Upper lobe of left lung (tissue), 4 donors: ENCODE results near the gene MTERF1.

Source experiments
- POLR2AphosphoS5 ChIP-seq, 2 donors: sonication (generic); formaldehyde crosslinking; IDR thresholded peaks; one replicate each; pipeline ENCODE4 v1.5.1; 2017; ENCODE audit warnings: antibody characterized with exemption in 2 of 2
- TF ChIP-seq, protein P1 (sequence below), 6 experiments: fragments of 450-650 bp in 4 of 6; fragments of 200-600 bp in 2 of 6; sonication (generic) in 2 of 6; IDR thresholded peaks; one replicate each; pipeline ENCODE4 v1.5.1; 2016 to 2019; ENCODE audit warnings: antibody characterized with exemption in 6 of 6

GRCh38 chr7:91898240-91898992 lies 17.9 kb upstream of the MTERF1 start:
- TF ChIP-seq, protein P1, sequence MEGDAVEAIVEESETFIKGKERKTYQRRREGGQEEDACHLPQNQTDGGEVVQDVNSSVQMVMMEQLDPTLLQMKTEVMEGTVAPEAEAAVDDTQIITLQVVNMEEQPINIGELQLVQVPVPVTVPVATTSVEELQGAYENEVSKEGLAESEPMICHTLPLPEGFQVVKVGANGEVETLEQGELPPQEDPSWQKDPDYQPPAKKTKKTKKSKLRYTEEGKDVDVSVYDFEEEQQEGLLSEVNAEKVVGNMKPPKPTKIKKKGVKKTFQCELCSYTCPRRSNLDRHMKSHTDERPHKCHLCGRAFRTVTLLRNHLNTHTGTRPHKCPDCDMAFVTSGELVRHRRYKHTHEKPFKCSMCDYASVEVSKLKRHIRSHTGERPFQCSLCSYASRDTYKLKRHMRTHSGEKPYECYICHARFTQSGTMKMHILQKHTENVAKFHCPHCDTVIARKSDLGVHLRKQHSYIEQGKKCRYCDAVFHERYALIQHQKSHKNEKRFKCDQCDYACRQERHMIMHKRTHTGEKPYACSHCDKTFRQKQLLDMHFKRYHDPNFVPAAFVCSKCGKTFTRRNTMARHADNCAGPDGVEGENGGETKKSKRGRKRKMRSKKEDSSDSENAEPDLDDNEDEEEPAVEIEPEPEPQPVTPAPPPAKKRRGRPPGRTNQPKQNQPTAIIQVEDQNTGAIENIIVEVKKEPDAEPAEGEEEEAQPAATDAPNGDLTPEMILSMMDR (IDR thresholded peaks at IDR 0.05) = no peak
- TF ChIP-seq POLR2AphosphoS5 (IDR thresholded peaks at IDR 0.05) = no peak
